Measurements from ENCODE around the gene FOXK1. TPM values are rescaled to one million over a fixed set of nuclear protein-coding genes. Genes with fewer than 3 reads are reported as not detected.
A peak's percentile ranks its signal among the peaks of the same experiment; 100 is the strongest.

The FOXK1 gene
- total RNA-seq, 1 experiment from 2014 or later = 20.8 TPM

DNA sequence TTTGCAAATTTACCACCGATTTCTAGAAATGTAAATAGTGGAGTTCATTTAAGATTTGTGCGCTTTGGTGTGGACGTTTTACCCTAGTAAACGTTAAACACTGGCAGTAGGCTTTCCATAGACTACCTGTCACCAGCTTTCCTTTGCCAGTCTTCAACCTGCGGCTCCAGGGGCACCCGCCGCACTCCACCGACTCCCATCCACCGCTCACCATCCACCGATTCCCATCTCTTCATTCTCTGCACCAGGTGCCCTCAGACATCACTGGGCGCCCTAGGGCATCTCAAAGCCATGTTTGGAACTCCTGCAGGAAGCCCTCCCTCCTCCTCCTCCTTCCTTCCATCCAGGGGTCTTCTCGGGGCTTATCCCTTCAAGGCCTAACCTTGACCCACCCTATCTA lies 91.9 kb downstream of the FOXK1 start:
- in situ Hi-C loops (cut with HindIII; ENCODE audit: low sequenced_read_pairs) = no loop called here

DNA sequence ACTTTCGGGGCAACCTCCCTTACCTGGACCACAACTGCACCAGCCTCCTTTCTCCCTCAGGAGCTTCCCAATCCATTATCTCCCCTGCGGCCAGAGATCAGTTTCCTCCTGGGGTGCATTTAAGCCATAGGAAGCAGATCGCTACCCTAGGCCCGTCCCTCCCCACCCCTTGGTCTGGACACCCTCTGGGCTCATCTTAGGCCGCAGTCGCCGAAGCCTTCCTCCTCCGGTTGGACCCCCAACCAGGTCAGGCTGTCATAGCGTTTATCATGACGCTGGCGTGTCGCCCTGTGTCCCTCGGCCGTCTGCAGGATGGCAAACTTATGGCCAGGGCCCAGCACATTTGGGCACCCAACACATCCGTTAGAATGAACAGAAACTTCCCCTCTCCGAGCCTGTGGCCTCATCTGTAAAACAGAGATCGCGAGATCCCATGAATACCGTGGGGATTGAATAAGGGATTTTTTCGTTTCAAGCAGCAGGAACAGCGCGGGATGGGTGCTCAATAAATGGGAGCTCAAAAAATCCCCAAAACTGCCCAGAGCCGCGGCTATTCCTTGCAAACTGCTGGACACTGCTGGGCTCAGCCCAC lies 92.7 kb downstream of the FOXK1 start:
- in situ Hi-C loops (cut with HindIII; ENCODE audit: low sequenced_read_pairs) = no loop called here
- DNase-seq (ENCODE audit: low spot score) = no peak

More for the DNA sequence above, 91.9 kb downstream of the FOXK1 start:
- DNase-seq (ENCODE audit: low spot score) = no peak

DNA sequence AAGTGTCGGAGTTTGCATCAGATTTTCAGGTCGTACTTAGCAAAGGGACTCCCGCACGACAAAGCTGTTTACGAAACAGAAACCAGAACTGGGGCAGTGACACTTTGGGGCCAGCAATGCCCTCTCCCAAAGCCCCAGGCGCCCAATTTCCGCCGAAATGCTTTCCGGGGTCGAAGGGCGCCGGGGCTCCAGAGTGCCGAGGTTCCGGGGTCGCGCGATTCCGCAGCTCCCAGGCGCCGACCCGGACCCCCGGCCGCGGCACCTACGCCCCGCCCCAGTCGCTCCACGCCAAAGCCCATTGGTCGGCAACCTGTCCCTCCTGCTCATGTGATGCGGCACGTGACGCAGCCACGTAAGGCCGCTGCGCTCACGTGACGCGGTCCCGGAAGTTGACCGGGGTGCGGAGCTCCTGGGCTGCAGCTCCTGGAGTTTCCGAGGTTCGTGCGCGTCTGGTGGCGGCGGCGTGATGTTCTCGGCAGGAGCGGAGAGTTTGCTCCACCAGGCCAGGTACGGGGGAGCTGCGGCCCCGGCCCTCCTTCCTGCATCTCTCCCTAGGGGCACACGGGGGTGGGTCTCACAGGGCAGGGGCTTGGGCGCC lies 93.3 kb downstream of the FOXK1 start, which contains the start of gene AP5Z1:
TSS of gene AP5Z1 (plus strand) at position 374 of the 598 bp plus-strand sequence. CDS start at position 467, 93 bp downstream.
- in situ Hi-C loops (cut with HindIII; ENCODE audit: low sequenced_read_pairs) = no loop called here
- DNase-seq (ENCODE audit: low spot score) = peak; percentile 97

DNA sequence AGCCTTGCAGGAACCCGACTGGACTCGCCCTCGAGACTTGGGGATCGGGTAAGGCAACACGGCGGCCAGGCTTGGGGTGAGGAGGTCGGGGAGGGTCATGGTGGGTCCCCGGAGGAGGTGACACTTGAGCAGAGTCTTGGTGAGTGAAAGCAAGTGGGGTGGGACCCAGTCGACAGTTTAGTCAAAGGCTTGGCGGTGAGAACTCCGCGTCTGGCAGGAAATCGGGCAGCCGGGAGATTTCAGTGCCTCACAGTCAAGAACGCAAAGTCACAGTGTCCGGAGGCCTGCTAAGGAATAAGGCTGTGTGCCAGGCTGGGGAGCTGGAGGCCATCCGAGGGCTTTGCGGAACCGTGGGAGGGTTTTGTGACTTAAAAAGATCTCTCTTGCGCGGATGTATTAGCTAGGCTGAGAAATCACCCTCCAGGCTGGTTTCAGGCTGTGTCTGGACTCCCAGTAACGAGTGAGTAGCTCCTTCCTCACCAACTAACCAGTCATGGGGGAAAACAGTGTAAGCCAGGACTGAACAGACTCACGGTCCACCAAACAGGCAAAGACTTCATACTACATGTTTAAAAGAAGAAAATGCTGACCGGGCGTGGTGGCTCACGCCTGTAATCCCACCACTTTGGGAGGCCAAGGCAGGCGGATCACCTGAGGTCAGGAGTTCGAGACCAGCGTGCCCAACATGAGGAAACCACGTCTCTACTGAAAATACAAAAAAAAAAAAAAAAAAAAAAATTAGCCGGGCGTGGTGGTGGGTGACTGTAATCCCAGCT lies 93.9 kb downstream of the FOXK1 start:
- DNase-seq (ENCODE audit: low spot score) = peak; percentile 38
- in situ Hi-C loops (cut with HindIII; ENCODE audit: low sequenced_read_pairs) = no loop called here

DNA sequence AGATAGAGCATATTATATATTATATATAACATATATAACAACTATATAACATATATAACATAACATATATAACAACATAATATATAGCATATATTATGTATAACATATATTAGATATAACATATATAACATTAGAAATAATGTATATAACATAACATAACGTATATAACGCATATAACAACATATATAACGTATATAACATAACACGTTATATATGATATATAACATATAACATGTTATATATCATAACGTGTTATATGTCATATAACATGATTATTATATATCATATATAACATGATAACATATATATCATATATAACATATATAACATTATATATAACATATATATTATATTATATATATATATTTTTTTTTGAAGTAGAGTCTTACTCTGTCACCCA lies 97.0 kb downstream of the FOXK1 start:
- no peak for DNase-seq (ENCODE audit: low spot score)
- in situ Hi-C loops (cut with HindIII; ENCODE audit: low sequenced_read_pairs) = no loop called here

DNA sequence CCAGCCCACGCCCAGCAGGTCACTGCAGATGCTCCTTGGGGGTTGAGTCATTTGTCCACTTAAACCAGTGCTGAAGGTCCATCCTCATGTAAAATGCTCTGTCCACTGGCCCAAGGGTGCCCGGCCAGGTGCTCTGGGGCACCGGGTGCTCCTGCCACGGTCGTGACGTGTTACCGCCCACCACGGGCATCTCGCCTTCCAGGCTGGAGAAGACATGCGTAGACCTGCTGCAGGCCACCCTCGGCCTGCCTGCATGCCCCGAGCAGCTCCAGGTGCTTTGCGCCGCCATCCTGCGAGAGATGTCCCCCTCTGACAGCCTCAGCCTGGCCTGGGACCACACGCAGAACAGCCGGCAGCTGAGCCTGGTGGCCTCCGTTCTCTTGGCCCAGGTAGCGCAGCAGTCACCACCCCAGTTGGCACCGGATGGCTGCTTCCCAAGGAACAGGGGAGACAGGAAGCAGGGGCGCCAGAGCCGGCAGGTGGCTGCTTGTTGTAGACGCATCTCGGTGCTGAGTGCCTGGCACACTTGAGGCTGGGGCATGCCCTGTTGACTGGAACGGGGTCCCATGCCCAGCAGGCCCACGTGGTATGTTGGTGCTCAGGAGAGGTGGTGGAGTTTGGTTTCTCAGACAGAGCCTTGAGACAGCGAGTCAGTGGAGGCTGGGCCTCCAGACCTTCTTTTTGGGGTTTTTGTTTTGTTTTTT lies 99.4 kb downstream of the FOXK1 start:
- in situ Hi-C loops (cut with HindIII; ENCODE audit: low sequenced_read_pairs) = no loop called here
- DNase-seq (ENCODE audit: low spot score) = no peak

DNA sequence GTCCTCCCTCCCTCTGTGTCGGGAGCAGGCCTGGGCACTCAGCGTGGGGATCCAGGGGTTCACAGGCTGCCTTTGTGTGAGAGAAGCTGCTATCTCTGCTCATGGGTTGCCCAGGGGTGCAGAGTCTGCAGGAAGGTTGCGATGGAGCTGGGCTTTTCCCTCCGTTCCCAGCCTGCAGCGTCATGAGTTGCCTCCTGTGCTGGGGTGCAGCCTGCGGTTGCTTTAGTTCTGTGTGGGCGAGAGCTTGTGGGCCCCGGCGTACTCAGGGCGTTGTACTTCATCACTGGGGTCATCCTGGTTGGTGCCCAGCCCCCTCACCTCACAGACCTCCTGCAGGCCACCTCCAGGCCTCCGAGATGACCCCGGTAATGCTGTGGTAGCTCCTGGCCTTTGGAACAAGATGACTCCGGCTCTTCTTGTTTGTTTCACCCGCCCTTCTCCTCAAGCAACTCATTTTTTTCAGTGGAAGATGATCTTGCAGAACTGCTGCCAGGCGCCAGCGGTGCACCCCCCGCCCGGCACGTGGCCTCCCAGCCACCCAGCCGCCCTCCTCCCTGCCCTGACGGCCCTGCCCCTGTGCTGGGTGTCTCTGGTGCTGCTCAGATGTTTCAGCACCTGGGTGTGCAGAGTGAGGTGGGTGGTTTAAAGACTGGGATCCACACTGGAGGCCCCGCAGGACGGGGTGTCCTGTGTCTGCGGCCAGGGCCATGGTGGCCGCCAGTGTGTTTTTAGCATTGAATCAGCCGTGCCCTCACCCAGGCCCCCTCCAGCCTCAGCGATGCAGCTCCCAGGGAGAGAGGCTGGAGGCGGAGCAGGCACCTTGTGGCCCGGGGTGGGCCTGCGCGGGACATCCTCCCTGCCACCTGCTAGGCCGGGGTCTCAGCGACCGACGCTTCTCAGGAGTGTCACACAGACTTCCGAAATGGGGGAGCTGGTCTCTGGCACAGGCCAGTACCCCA lies 100.5 kb downstream of the FOXK1 start:
- DNase-seq (ENCODE audit: low spot score) = no peak
- in situ Hi-C loops (cut with HindIII; ENCODE audit: low sequenced_read_pairs) = no loop called here

DNA sequence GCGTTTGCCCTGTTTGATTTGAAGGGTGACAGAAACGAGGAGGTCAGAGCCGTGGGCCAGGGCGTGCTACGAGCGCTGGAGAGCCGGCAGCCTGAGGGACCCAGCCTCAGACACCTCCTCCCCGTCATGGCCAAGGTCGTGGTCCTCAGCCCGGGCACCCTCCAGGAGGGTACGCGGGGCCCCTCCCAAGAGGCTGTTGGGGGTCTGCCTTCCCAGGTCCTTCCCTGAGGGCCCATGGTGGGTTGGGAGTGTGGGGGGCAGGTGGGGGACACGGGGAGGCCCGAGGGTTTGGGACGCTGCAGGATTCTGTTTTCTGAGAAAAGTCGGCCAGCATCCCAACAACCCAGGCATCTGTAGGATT lies 101.2 kb downstream of the FOXK1 start:
- in situ Hi-C loops (cut with HindIII; ENCODE audit: low sequenced_read_pairs) = no loop called here
- no peak for DNase-seq (ENCODE audit: low spot score)

DNA sequence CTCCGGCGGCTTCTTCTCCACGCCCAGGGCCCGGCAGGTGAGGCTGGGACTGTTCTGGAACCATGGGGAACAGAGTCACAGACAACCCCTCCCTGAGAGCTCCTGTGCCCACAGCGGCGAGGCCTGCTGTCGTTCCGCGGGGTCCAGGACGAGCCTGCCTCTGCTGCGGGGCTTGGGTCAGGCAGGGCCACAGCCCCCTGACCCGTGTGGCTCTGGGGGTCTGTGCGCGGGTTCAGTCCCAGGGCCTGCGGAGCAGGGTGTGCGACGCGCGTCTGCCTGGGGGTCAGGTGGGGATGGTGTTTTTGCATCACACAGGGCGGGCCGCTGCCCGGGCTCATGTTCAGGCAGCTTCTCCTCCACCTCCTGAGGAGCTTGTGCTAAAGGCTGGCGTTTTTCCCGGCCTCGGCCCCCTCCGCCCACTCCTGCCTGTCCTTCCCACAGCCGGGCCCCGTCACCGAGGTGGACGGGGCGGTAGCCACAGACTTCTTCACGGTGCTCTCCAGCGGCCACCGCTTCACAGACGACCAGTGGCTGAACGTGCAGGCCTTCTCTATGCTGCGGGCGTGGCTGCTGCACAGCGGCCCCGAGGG lies 101.8 kb downstream of the FOXK1 start:
- in situ Hi-C loops (cut with HindIII; ENCODE audit: low sequenced_read_pairs) = no loop called here
- no peak for DNase-seq (ENCODE audit: low spot score)

DNA sequence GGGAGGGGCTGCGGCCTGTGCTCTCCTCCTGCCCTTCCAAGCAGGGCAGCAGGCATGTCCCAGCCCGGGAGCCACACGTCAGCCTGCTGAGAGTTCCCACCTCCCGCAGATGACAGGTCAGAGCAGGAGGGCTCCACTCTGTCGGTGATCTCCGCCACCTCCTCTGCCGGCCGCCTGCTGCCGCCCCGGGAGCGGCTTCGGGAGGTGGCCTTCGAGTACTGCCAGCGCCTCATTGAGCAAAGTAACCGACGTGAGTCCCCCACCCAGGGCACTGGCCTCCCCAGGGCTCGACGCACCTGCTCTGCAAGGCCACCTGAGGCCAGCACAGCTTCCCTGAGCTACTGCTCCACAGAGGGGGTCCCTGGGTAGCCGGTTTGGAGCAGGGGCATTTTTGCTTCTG lies 102.7 kb downstream of the FOXK1 start:
- in situ Hi-C loops (cut with HindIII; ENCODE audit: low sequenced_read_pairs) = no loop called here
- DNase-seq (ENCODE audit: low spot score) = no peak

DNA sequence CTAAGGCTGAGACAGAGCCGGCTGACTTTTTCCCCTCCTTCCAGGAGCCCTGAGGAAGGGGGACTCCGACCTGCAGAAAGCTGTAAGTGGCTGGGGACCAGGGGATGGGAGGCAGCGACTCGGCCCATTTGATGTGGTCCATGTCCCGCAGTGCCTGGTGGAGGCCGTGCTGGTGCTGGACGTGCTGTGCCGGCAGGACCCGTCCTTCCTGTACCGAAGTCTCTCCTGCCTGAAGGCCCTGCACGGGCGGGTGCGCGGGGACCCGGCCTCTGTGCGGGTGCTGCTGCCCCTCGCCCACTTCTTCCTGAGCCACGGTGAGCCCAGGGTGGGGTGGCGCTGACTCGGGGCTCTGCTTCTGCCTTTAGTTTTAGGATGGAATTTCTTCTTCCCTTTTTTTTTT lies 103.3 kb downstream of the FOXK1 start:
- in situ Hi-C loops (cut with HindIII; ENCODE audit: low sequenced_read_pairs) = no loop called here
- DNase-seq (ENCODE audit: low spot score) = no peak

DNA sequence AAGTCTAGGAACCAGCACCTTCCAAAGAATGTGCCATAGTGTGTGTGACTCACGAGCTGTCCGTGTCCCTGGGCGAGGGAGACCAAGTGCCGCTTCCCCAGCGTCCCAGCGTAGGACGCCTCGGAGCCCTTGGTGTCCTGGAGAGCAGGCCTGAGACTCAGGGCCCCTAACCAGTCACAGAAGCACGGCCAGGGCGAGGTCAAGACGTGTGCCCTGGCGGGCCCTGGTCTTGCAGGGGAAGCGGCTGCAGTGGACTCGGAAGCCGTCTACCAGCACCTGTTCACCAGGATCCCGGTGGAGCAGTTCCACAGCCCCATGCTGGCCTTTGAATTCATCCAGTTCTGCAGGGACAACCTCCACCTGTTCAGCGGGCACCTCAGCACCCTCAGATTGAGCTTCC lies 103.9 kb downstream of the FOXK1 start:
- no peak for DNase-seq (ENCODE audit: low spot score)
- in situ Hi-C loops (cut with HindIII; ENCODE audit: low sequenced_read_pairs) = no loop called here

DNA sequence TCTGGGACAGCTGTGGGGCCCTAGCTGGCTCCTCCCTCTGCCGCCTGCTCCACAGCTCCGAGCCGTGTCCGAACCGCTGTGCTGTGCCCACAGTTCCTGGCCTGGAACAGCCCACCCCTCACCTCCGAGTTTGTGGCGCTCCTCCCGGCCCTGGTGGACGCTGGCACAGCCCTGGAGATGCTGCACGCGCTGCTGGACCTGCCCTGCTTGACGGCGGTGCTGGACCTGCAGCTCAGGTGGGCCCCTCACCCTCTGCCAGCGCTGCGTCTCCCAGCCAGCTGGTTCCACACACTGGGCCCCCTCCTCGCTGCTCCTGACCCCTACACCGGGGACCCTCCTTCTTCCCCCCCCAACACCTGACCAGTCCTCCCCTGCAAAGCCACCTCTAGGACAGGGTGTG lies 105.4 kb downstream of the FOXK1 start:
- in situ Hi-C loops (cut with HindIII; ENCODE audit: low sequenced_read_pairs) = no loop called here
- no peak for DNase-seq (ENCODE audit: low spot score)

DNA sequence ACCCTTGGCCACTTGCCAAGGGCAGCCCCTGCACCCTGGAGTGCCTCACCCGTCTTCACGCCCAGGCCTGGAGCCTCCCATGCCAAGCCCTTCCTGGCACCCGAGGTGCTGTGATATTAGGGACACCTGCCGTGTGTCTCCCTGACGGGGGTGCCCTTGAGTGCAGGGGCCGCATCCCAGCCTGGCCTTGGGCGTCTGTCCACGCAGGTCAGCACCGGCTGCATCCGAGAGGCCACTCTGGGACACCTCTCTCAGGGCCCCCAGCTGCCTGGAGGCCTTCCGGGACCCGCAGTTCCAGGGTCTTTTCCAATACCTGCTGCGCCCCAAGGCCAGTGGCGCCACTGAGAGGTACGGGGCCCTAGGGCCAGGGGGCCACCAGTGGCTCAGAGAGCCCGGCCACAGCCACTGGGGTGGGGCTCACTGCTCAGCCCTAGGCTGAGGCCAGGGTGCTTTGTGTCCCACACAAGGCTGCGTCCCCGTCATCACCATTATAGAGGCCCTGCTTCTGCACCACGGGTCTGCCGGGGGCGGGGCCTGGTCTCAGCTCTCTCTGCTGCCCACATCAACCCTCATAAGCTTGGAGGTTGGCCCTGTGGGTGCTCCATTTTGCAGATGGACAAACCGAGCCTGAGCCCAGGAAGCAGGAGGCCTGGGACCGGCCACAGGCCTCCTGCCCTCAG lies 106.0 kb downstream of the FOXK1 start:
- no peak for DNase-seq (ENCODE audit: low spot score)
- in situ Hi-C loops (cut with HindIII; ENCODE audit: low sequenced_read_pairs) = no loop called here

DNA sequence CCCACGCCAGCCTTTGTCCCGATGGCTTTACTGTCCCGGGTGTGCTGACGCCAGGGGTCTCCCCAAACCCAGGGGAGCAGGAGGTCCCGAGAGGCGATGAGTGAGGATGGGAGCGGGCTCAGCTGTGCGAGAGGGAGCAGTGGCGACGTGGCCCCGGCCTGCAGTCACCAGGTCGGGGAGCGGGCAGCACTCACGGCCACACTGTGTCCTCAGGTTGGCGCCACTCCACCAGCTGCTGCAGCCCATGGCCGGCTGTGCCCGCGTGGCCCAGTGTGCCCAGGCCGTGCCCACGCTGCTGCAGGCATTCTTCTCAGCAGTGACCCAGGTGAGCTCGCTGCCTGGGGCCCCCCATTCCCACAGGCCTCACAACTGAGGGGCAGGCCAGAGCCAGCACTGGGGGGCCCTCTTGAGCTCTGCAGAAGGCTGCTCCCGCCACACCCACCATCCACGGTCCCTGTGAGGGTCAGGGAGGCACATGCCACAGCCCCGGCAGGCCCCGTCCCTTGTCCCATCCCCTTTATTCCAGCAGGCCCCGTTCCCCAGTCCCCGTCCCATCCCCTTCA lies 106.6 kb downstream of the FOXK1 start:
- in situ Hi-C loops (cut with HindIII; ENCODE audit: low sequenced_read_pairs) = no loop called here
- DNase-seq (ENCODE audit: low spot score) = no peak

DNA sequence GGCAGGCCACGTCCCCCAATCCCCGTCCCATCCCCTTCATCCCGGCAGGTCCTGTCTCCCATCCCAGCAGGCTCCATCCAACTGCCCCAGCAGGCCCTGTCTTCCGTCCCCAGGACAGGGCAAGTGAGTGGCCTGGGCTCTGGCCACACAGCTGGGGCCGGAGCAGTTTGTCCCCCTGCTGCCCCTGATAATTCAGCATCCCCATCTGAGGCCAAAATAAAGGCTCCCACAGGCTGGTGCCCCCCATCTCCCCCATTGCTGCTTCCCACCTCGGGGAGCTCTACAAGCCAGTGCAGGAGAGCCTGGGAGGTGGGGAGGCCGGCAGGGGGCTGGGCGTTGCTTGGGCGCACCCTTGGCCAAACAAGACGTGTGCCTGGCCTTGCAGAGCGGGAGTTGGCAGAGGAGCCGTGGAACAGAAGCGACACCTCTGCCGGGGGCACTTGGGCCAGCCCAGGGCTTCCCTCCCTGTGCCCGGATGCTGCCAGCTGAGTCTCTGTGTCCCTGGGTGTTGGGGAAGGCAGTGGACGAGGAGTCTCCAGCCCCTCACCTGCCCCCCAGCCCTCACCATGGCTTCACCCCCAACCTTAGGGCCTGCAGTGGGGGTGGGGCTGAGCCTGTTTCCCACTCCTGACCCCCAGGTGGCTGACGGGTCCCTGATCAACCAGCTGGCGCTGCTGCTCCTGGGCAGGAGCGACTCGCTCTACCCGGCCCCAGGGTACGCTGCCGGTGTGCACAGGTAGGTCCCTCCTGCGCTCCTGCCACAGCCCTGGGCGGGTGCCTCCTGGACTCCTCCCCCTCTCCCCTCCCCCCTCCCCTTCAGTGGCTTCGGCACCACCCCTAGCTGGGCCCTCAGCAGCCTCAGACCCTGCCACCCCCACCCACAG lies 107.3 kb downstream of the FOXK1 start:
- in situ Hi-C loops (cut with HindIII; ENCODE audit: low sequenced_read_pairs) = no loop called here
- DNase-seq (ENCODE audit: low spot score) = no peak

DNA sequence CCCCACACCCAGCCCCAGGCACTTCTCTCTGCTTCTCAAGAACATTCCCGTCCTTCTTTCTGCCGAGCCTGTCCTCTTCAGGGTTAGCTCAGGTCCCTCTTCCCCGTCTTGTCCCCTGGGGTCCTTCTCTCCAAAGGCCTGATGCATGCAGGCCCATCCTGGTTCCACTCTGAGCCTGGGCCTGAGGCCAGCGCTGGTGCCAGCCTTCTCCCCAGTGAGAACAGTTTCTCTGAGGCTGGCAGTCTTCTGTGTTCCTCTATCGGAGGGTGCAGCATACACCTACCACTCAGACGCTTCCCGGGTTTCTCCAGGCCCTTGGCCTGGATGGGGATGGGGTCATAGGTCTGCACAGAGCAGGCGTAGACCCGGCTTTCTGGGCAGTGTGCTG lies 108.0 kb downstream of the FOXK1 start:
- in situ Hi-C loops (cut with HindIII; ENCODE audit: low sequenced_read_pairs) = no loop called here

More for the DNA sequence above, 108.0 kb downstream of the FOXK1 start:
- DNase-seq (ENCODE audit: low spot score) = peak; percentile 45

All from G401 (cell line).